Hepatocyte (in vitro differentiated cells): Measurements from ENCODE around the gene NUP214. TPM values are rescaled to one million over a fixed set of nuclear protein-coding genes. Genes with fewer than 3 reads are reported as not detected.
A peak's percentile ranks its signal among the peaks of the same experiment; 100 is the strongest.
"Not testable (repeated sequence)": the region's sequence is repeated elsewhere in the genome, so short reads cannot be mapped to it uniquely, and the experiment has no call there.

Experiments
- DNase-seq: peaks from one replicate; pipeline ENCODE4 v3.0.0-alpha.2; 2016; ENCODE audit warnings: low spot score
- H2AFZ ChIP-seq: fragments of 200-600 bp; sonication (generic); 2 replicates; pipeline ENCODE4 v1.6.0; 2016; ENCODE audit warnings: antibody characterized with exemption, mild to moderate bottlenecking
- H3K27ac ChIP-seq: fragments of 200-600 bp; sonication (generic); 2 replicates; pipeline ENCODE4 v1.5.1; 2016; ENCODE audit warnings: mild to moderate bottlenecking
- H3K27me3 ChIP-seq: fragments of 200-600 bp; sonication (generic); 2 replicates; pipeline ENCODE4 v1.6.1; 2016
- H3K36me3 ChIP-seq: fragments of 200-600 bp; sonication (generic); replicated peaks from 2 replicates; pipeline ENCODE4 v1.5.1; 2016; ENCODE audit warnings: low read depth; ENCODE audit not compliant: insufficient read depth
- H3K4me1 ChIP-seq: fragments of 200-600 bp; sonication (generic); 2 replicates; pipeline ENCODE4 v1.5.1; 2016; ENCODE audit warnings: mild to moderate bottlenecking, moderate library complexity; ENCODE audit not compliant: insufficient read depth
- H3K4me2 ChIP-seq: fragments of 200-600 bp; sonication (generic); 2 replicates; pipeline ENCODE4 v1.6.0; 2016
- H3K4me3 ChIP-seq: fragments of 200-600 bp; sonication (generic); 2 replicates; pipeline ENCODE4 v1.5.1; 2016; ENCODE audit warnings: mild to moderate bottlenecking
- H3K79me2 ChIP-seq: fragments of 200-600 bp; sonication (generic); 2 replicates; pipeline ENCODE4 v1.6.0; 2017; ENCODE audit warnings: mild to moderate bottlenecking
- H3K9me2 ChIP-seq: fragments of 200-600 bp; sonication (generic); replicated peaks from 2 replicates; pipeline ENCODE4 v1.6.0; 2017; ENCODE audit warnings: mild to moderate bottlenecking; ENCODE audit not compliant: insufficient read depth
- H3K9me3 ChIP-seq: fragments of 200-600 bp; sonication (generic); 2 replicates; pipeline ENCODE4 v1.5.1; 2016; ENCODE audit warnings: low read depth, mild to moderate bottlenecking
- H4K20me1 ChIP-seq: fragments of 200-600 bp; sonication (generic); 2 replicates; pipeline ENCODE4 v1.6.0; 2016; ENCODE audit warnings: mild to moderate bottlenecking; ENCODE audit not compliant: insufficient read depth, poor library complexity, severe bottlenecking
- EZH2 ChIP-seq: fragments of 200-600 bp; sonication (generic); IDR thresholded peaks from 2 replicates; pipeline ENCODE4 v1.6.1; 2016; ENCODE audit warnings: antibody characterized with exemption, mild to moderate bottlenecking, borderline replicate concordance
- EZH2phosphoT487 ChIP-seq: fragments of 200-600 bp; sonication (generic); IDR thresholded peaks from one replicate; pipeline ENCODE4 v1.6.1; 2018; ENCODE audit warnings: antibody characterized with exemption, mild to moderate bottlenecking, low read depth, moderate library complexity; ENCODE audit not compliant: unreplicated experiment, severe bottlenecking
- WGBS: methylation state at CpG from one replicate; pipeline ENCODE4 v1.1.6; 2016; ENCODE audit warnings: low lambda C conversion rate; ENCODE audit errors: missing lambda C conversion rate; 5-methylcytosine and 5-hydroxymethylcytosine counted together
- polyA plus RNA-seq: library from polyadenylated mRNA; unstranded; fragments of >200 nt; fragmentation: Nextera tagmentation; extraction: Ambion mirVana; gene quantifications from 2 replicates; pipeline ENCODE4 v1.2.1, GENCODE V29; 2016
- total RNA-seq: library from RNA; depleted of rRNA; stranded (reverse); fragments of >200 nt; gene quantifications from 2 replicates; pipeline ENCODE4 v1.2.3, GENCODE V29; 2014
- TF ChIP-seq, protein P1 (sequence below): fragments of 200-600 bp; sonication (generic); IDR thresholded peaks from 2 replicates; pipeline ENCODE4 v1.5.1; 2016; ENCODE audit warnings: antibody characterized with exemption, mild to moderate bottlenecking; ENCODE audit not compliant: poor library complexity

Gene NUP214
- total and polyA plus RNA-seq, 2 experiments from 2014 or later: 13.7 to 18.1 TPM

DNA sequence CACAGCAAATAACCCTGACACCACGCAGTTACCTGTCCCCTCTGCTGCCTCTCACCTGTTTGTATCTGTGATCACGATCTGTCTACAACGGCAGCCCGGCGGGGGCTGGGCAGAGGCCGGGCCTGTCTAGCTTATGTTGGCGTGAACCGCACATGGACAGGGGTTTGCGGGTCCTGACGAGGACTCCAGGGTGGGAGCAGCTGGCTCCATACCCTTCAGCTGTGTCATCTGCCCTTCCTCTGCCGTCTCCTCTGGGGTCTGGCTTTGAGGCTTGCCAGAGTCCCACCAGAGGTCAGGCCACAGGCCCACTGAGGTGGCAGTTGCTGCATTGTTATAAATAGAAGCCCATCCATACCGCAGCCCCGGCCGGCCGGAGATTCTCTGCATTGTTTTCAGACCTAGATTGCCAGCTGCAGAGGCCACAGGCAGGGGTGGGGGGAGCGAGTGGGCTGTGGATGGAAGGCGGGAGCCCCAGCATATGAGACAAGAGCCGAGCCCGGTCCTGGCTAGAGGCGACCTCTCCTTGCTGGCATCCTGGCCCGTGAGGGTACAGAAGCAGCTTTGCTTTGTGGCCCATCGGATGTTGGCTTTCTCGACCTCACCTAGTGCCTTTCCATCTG is 113.1 kb downstream of the NUP214 start:
- no peak overlapping the region for H3K4me3 ChIP-seq
- H3K4me2 ChIP-seq: peak overlapping the region; percentile 60
- no peaks in the 10 kb centered on the region for H3K9me2 ChIP-seq
- DNase-seq: no peak
- no peak for TF ChIP-seq EZH2
- TF ChIP-seq, protein P1, sequence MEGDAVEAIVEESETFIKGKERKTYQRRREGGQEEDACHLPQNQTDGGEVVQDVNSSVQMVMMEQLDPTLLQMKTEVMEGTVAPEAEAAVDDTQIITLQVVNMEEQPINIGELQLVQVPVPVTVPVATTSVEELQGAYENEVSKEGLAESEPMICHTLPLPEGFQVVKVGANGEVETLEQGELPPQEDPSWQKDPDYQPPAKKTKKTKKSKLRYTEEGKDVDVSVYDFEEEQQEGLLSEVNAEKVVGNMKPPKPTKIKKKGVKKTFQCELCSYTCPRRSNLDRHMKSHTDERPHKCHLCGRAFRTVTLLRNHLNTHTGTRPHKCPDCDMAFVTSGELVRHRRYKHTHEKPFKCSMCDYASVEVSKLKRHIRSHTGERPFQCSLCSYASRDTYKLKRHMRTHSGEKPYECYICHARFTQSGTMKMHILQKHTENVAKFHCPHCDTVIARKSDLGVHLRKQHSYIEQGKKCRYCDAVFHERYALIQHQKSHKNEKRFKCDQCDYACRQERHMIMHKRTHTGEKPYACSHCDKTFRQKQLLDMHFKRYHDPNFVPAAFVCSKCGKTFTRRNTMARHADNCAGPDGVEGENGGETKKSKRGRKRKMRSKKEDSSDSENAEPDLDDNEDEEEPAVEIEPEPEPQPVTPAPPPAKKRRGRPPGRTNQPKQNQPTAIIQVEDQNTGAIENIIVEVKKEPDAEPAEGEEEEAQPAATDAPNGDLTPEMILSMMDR: no peak
- no peak for TF ChIP-seq EZH2phosphoT487
- 58% methylated on average over 23 of the region's 23 CpGs for WGBS
- H3K9me3 ChIP-seq: no peaks in the 10 kb centered on the region
- peaks cover 12% of the 10 kb centered on the region for H3K4me1 ChIP-seq
- H2AFZ ChIP-seq: no peak overlapping the region
- no peaks in the 10 kb centered on the region for H3K27me3 ChIP-seq
- H3K27ac ChIP-seq: peak overlapping the region; percentile 42
- H3K36me3 ChIP-seq: no peaks in the 10 kb centered on the region
- H4K20me1 ChIP-seq: no peaks in the 10 kb centered on the region
- H3K79me2 ChIP-seq: no peaks in the 10 kb centered on the region

GRCh38 chr9:131239161-131239975 is 114.0 kb downstream of the NUP214 start:
- Histone ChIP-seq H3K9me2 (no peaks in the 10 kb centered on the region), H2AFZ (no peak overlapping the region), H3K4me3 (no peak overlapping the region), H3K4me2 (no peak overlapping the region), H3K4me1 (peaks cover 12% of the 10 kb centered on the region), H4K20me1 (no peaks in the 10 kb centered on the region), H3K27me3 (no peaks in the 10 kb centered on the region), H3K27ac (no peak overlapping the region), H3K79me2 (no peaks in the 10 kb centered on the region), H3K36me3 (no peaks in the 10 kb centered on the region), H3K9me3 (no peaks in the 10 kb centered on the region)
- no peak for TF ChIP-seq EZH2phosphoT487
- TF ChIP-seq EZH2: no peak
- TF ChIP-seq, protein P1: no peak
- WGBS: 89% methylated on average over 23 of the region's 23 CpGs
- no peak for DNase-seq

- no peaks in the 10 kb centered on the region for H3K36me3 ChIP-seq
- TF ChIP-seq, protein P1: no peak
- TF ChIP-seq EZH2: no peak
- no peak for TF ChIP-seq EZH2phosphoT487
- no peaks in the 10 kb centered on the region for H4K20me1 ChIP-seq
- no peak overlapping the region for H2AFZ ChIP-seq
- no peaks in the 10 kb centered on the region for H3K27me3 ChIP-seq
- 76% methylated on average over 22 of the region's 22 CpGs for WGBS
- no peaks in the 10 kb centered on the region for H3K9me3 ChIP-seq
- H3K4me2 ChIP-seq: no peak overlapping the region
- no peak for DNase-seq
- no peaks in the 10 kb centered on the region for H3K79me2 ChIP-seq
- H3K9me2 ChIP-seq: no peaks in the 10 kb centered on the region
- no peak overlapping the region for H3K4me3 ChIP-seq
- H3K4me1 ChIP-seq: peaks cover 12% of the 10 kb centered on the region
- H3K27ac ChIP-seq: no peak overlapping the region
These were observed 114.9 kb downstream of the NUP214 start for GRCh38 chr9:131240047-131240921.

- not testable (repeated sequence) for H3K36me3 ChIP-seq, H3K79me2 ChIP-seq, H3K4me2 ChIP-seq, H4K20me1 ChIP-seq, H3K27me3 ChIP-seq, H3K9me2 ChIP-seq, H3K4me3 ChIP-seq, DNase-seq, H2AFZ ChIP-seq, H3K9me3 ChIP-seq, H3K4me1 ChIP-seq, H3K27ac ChIP-seq
- WGBS: 90% methylated on average over 5 of the region's 5 CpGs
These were observed 118.9 kb downstream of the NUP214 start for GRCh38 chr9:131244331-131244730.
